G401 (cell line): ENCODE measurements around the gene CMIP. TPM values are rescaled to one million over a fixed set of nuclear protein-coding genes. Genes with fewer than 3 reads are reported as not detected.

ENCODE experiments used
- DNase-seq: peaks from one replicate; pipeline ENCODE4 v3.0.0-alpha.2; 2015; ENCODE audit warnings: low spot score
- in situ Hi-C: cut with HindIII; loops from 2 replicates; pipeline ENCODE4 v1.10.0; 2016; ENCODE audit warnings: low sequenced_read_pairs, mixed read lengths
- total RNA-seq: library from RNA; depleted of rRNA; stranded (reverse); fragments of >200 nt; shearing (Covaris generic); gene quantifications from 2 replicates; pipeline ENCODE4 v1.2.3, GENCODE V29; 2014

The CMIP gene
- total RNA-seq, 1 experiment from 2014 or later = 8.6 TPM

DNA sequence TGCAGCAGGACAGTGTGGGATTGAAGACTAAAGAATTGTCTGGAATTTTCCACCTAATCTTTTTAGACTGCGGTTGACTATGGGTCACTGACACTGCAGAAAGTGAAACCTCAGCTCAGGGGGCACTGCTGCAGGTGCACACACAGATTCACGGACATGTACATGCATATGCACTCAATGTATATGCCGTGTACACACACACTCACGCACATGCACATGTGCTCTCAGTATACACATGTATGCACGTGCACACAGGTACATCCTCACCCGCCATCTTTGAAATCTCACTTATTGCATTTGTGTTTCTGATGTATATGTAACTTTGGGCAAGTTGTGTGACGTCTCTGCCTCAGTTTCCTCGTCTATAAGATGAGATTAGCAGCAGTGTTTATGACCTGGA lies 27.3 kb downstream of the CMIP start:
- in situ Hi-C loops = no loop called here

DNA sequence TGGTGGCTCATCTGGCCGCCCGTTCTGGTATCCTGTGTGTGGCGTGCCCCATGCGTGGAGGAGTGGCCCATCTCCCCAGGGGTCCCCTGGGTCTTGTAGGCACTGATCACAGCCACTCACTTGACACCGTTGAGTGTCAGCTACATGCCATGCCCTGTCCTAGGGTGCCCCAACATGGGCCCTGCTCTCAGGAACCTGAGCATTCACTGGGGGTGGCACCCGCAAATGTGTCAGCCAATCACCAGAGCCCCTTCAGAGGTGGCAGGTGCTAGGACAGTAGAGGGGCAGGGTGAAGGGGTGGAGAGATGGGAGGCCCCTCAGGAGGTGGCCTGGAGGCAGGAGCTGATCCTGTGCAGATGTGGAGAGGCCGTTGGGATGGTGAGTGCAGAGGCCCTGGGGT lies 27.8 kb downstream of the CMIP start:
- in situ Hi-C loops = no loop called here
- no peak for DNase-seq

More for the DNA sequence above, 27.3 kb downstream of the CMIP start:
- no peak for DNase-seq

DNA sequence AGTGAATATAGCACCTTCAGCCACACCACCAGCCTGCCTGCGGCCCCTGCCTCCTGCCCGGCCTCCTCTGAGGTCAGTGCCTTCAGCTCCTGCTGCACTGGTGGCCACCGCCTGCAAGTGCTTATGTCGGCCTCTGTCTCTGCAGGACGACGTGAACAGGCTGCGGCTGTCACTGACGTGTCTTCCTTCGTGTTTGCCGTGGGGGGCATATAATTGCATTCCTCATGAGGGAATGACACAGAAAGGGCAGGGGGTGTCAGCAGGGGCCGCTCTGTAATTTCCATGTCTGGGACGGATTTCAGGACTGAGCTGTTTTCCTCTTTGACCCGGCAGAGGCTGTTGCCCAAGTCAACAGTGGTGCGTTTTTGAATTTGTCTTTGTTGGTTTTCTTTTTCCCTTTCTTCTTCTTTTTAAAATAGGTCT lies 28.5 kb downstream of the CMIP start:
- in situ Hi-C loops = no loop called here
- no peak for DNase-seq

DNA sequence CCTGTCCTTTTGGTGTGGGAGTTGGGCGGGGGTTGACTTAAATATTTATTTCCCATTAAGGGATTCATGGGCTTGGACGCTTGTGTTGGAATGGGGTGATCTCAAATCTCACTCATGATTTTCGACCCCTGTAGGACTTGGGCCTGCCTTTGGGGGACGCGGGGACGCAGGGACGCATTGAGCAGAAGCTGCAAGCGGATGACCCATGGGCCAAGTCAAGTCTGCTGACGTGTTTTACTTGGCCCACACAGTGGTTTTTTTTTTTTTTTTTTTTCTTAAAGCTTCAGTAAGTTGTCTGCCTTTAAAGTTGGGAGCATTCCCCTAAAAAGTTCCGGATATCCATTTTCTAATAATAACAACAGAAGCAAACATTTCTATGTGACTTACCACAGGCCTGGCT lies 28.9 kb downstream of the CMIP start:
- in situ Hi-C loops = no loop called here
- no peak for DNase-seq

DNA sequence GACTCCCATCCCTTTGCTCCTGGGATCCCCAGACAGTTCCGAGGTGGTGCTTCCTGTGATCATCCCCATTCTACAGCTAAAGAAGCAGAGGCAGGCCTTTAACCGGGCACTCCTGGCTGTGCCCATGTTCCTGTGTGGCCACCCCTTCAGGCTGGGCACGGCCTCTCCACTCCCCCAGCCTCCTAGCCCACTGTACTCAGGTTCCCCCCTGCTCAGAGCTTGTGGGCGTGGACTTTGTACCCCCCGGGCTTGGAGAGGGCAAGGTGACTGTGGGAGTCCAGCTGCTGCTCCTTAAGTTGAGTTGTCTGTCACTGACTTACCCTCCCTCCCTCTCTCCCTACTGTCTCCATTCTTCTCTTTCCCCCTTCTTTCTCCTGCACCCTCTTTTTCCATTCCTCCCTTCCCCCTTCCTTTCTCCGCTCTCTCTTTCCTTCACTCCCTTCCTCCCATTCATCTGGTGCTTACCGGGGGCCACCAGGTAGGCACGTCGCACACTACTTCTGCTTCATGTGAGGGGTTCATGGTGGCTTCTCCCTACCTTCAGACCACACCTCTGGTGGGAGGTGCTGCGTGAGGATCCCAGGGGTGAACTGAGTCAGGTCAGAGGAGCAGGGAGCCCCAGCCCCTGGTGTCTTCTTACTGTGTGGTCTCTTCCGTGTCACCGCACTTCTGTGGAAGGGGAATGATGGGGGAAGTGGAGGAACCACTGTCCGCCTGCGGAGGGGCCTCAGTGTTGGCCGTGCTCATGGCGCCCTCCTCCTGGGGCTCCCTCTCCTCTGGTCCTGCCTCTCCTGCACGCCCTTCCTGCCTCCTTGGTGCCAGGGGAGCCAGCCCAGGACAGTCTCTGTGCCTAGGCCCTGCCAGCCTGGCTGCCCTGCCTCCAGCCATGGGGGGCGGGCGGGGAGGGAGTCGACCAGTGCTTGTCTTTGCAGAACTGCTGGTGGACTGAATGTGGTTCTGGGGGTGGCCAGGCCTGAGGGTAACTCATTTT lies 29.7 kb downstream of the CMIP start:
- in situ Hi-C loops = no loop called here
- DNase-seq = no peak

DNA sequence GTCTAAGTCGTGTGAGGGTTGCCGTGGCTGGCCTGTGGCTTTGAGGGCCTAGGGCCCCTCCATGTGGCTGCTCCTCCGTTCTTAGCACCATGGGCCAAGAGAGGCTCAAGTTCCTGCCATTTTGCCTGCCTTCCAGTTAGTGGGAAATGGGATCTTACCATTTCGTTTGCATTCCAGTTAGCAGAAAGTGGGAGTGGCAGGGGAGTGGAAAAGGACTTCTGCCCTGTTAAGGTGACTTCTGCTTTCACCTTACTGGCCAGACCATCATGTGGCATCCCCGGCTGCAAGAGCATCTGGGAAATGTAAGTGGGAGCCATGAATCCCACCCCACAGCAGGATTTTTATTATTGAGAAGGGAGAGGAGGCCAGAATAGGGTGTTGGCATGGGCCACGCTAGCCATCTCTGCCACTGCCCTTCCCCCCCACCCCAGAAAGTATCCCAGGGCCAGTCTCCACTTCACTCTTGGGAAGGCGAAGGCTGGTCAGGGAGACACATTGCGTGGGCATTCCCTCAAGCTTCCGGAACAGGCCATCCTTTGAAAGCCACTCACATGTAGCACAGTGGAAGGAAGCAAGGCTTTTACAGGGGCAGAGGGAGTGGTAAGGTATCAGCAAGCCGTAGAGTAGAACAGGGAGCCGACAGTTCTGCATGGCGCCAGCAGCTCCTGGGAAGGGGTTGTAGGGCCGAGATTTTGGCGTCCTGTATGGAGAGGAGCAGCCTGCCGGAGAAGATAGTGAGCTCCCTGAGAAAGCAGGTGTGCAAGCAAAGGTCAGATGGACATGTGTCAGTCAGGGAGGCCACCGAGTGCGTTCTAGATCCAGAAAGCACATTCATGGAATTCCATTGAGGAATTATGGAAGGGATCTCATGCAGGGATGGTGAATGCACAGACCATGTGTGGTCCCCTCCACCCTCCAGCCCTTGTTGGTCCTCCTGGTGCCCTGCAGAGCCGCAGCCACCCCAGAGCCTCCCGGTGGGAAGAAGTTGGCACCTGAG lies 33.4 kb downstream of the CMIP start:
- in situ Hi-C loops = no loop called here
- DNase-seq = no peak

DNA sequence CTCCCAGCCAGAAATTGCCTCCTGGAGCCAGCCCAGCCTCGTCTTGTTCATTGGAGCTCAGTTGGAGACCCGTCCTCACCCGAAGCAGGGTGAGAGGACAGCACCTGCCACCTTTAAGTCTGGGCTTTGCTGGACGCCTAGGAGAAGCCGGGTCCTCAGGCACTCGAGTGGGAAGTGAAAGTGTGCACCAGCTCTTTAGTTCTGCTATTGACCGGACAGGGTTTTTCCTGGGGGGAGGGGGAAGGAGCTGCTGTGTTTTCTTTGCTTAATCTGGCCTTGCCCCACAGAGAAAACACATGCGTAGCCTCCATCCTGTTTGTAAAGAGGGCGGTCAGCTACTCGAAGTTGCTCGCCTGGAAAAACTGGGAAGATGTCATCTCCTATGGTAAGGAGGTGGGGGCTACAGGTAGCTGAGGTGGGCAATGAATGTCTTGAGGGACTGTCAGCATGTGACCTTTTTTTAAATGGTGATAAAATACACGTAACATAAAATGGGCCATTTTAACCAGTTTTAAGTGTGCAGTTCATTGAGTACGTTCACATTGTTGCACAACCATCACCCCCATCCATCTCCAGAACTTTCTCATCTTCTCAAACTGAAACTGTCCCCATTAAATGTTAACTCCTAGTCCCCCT lies 34.4 kb downstream of the CMIP start:
- in situ Hi-C loops = no loop called here
- no peak for DNase-seq

DNA sequence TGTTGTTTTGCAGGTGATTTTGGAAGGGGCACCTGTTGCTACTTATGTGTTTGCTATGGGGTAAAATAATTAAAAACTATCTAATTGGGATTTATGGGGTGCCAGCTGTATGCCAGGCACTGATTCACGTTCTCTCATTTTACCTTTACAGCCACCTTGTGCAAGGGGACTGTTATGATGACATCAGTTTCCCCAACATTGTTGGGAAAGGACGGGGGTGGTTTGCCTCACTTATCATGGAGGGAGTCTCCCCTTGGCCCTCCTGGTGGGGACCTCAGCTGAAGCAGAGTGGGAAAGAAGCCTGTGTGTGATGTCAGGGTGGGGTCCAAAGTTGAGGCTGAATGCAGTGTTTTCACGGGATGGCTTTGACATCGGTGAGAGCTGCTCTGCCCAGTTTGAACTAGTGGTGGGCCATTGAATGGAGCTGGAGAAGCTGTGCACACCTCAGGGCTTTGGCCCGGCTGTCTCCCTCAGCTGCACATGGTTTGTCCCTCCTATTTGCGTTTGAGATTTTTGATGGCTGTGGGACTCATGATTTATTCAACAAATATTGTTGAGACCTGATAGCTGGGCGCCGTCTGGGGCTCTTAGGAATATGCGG lies 36.1 kb downstream of the CMIP start:
- DNase-seq = no peak
- in situ Hi-C loops = no loop called here

DNA sequence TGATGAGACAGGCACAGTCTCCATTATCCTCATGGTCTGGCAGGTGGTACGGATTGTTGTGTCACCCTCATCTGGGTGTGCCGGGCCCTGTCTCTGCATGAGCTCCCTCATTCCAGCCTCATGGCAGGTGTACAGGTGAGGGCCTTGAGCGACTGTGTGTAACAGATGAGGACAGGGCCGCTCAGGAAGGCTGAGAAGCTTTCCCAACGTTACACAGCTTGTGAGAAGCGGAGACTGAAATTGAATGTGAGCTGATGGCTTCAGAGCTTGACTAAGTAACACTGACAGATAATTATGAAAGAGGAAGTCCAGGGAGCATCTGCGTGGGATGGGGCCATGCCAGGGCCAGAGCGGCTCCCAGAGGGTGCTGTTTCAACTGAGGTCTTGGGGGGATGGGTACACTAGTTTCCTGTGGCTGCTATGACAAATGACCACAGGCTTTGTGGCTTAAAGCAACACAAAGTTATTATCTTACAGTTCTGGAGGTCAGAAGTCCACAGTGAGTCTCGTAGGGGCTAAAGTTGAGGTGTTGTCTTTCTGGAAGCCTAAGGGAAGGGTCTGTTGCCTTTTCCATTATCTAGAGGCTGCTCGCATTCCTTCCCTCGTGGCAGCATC lies 36.7 kb downstream of the CMIP start:
- DNase-seq = no peak
- in situ Hi-C loops = no loop called here

DNA sequence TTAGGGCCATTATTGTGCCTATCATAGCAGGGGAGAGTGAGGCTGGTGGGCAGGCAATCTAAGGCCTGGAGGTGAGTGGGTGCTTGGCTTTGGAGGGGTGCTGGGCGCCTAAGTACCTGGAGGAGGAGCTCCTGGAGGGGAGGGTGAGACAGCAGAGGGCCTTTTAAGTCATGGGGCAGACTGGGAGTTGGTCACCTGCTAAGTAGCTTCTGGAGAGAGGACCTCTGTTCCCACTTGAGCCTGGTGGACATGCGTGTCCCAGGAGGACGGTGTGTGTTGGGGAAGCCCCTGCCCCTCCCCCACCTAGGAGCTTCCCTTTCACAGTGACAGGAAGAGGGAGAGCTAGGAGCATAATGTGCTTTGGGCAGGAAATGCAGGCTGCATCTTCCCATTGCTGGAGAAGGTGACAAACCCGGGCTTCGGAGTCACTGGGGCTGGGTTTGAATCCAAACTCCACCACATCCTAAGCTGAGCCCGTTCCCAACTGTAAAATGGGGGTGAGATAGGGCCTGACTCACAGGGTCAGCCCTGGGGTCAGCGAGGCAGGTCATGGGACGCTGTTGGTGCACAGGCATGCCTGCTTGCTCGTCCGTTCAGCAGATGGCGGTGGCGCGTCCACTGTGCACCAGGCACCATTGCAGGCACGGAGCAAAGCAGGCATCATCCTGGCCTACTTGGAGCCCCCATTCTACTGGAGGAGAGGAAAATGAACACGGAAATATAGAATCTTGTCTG lies 37.9 kb downstream of the CMIP start:
- in situ Hi-C loops = no loop called here
- DNase-seq = no peak

DNA sequence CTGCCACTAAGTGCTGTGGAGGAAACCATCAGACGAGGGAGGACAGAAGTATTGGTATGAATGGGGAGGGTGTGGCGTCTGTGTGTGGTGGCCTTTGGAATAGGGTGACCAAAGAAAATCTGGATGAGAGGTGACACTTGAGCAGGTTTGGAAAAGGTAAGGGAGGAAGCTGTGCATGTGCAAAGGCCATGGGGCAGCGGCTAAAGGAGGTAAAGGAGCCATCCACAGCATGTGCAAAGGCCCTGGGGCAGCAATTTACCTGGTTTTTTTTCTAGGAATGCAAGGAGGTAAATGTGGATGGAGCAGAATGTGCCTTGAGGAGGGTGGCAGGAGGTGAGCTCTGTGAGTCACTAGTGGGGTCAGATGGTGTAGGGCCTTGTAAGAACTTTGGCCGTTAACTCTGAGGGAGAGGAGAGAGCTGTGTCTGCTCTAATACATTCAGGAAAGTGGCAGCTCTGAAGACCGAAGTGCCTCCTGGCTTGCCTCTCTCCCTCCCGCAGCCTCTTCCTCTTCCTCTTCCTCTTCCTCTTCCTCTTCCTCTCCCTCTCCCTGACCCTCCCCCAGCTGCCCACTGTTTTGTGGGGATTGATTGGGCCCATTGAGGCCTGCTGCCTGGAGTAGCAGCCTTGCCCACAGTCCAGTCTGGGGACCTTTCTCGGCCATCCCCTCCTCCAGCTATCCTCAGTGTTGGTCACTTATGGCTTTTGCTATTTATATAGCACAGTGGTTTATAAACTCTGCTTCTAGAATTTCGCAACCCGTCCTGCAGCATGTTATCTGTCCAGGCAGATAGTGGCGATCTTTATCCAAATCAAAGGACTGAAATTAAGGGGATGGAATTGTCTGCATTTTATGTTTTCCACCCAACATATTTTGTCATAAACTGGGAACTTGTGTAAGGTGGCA lies 38.7 kb downstream of the CMIP start:
- in situ Hi-C loops = no loop called here
- DNase-seq = no peak

DNA sequence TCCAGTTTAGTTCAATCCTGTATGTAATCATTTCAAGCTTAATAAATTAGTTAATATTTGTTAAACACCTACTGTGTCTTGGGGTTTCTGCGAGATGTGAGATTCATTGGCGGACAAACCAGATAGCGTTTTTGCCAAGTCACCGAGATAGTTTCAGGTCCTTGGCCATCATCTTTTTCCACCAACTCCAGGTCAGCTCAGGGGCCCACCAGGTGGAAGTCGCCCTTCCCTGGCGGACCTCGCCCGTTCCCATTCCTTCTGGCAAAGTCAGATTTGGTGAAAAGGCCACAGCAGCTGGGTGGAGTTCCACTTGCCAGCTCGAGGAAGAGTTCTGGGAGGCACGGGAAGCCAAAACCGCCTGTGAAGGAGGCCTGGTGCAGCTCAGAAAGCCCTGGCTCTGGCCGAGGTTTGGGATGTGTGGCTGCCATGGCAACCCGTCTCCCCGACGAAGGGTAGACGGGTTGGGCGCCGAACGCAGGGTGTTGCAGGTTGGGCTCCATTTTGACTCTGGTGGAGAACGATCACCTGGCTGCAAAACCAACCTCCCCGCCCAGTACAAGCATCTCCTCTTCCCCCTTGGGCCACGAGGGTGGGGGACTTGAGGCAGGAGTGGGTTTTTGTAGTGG lies 39.5 kb downstream of the CMIP start:
- in situ Hi-C loops = no loop called here
- no peak for DNase-seq

DNA sequence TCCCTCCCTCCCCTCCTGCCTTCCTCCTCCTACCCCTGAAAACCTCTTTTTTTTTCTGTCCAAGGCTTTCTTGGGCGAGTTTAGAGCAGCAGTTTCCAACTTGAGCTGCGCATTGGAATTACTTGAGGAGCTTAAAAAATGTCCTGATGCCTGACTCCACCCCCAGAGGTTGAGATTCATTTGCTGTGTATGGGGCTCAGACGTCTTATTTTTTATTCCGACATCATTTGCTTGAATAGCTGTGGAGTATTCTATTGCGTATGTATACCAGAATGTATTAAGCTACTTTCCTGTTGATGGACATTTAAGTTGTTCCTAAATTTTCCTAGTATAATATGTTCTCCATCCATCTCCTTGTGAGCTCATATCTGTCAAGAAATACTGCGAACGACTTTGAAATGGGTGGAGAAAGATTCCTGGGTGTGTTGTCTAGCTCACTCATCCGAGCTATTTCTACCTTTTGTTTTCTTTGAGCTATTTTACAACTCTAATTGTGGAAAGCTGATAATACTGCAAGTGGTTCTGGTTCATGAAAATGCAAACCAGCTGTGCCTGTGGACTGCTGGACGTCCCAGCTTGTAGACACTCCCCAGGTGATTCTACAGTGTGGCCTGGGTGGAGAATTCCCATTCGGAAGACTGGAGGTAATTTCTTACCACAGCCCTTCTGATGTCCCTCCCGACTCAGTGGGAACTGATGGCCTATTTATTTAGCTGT lies 40.5 kb downstream of the CMIP start:
- DNase-seq = no peak
- in situ Hi-C loops = no loop called here

DNA sequence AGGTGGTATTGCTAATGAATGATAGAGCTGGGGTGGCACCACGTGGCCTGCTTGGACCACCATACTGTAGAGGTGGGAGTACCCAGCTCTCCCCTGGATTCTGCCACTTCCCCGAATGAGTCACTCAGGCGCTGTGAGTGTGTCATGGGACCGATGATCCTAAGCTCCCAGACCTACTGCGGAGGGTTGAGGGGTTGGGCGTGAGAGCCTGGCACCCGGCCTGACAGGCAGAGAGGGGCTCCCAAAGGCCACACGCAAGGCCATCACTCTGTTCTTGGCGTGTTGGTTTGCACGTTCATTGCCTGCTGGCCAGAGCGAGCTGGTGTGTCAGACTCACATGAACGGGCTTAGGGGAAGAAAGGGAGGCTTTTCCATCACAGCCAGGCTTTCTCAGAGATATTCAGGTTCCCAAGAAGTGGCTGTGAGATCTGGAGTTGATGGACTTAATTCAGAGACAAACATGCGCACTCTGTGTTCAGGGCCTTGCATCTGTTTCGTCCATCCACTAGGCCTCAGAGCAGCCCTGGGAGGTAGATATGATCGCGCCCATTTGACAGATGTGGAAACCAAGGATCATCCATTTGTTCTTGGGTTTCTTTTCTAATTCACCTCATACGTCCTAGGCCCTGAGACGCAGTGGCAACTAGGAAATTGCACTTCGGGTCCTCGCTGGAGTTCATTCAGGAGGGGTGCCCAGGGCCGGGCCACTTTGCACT lies 41.4 kb downstream of the CMIP start:
- no peak for DNase-seq
- in situ Hi-C loops = no loop called here

DNA sequence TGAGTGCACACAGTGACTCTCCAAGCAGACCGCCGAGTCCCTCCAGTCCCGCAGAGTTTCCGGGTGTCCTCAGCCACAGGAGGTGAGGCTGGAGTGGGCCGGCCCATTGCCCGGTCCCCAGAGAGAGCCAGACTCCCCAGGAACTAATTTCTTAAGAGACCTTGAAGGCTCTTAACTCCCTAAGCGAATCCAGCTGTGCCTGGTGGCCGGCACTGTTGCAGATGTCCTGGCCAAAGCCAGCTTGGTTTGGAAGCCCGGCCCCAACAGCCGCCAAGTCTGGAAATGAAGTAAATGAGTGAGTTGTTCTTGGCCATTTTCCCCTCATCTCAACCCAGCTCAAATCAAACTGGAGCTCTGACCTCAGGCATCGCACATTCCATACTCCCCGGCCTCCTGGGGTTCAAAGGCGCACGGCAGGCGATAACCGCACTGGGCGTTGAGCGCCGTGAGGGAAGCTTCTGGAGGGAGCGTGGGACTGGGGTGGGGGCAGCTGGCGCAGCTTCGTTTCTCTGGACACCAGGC lies 42.0 kb downstream of the CMIP start:
- in situ Hi-C loops = no loop called here
- DNase-seq = no peak
